Effector memory CD4-positive, alpha-beta T cell (primary cell): Measurements from ENCODE around the gene DUSP2.

ENCODE experiments used
- DNase-seq, 3 donors: peaks; one replicate each; pipeline ENCODE4 v3.0.0-alpha.2; 2020
- H3K27ac ChIP-seq: 2 replicates; pipeline ENCODE4 v1.7.0; 2013; ENCODE audit warnings: mild to moderate bottlenecking, low read length, moderate library complexity; ENCODE audit not compliant: insufficient read depth, poor library complexity, severe bottlenecking
- H3K27me3 ChIP-seq: replicated peaks from 2 replicates; pipeline ENCODE4 v1.7.0; 2013; ENCODE audit warnings: mild to moderate bottlenecking, low read length; ENCODE audit not compliant: insufficient read depth, control insufficient read depth, poor library complexity, severe bottlenecking
- H3K36me3 ChIP-seq: 2 replicates; pipeline ENCODE4 v1.7.0; 2013; ENCODE audit warnings: mild to moderate bottlenecking, low read length, moderate library complexity; ENCODE audit not compliant: control insufficient read depth, insufficient read depth
- H3K4me1 ChIP-seq: 2 replicates; pipeline ENCODE4 v1.7.0; 2013; ENCODE audit warnings: low read length, mild to moderate bottlenecking; ENCODE audit not compliant: control insufficient read depth, insufficient read depth, poor library complexity, severe bottlenecking
- H3K4me3 ChIP-seq: 2 replicates; pipeline ENCODE4 v1.7.0; 2013; ENCODE audit warnings: low read length, low read depth, mild to moderate bottlenecking; ENCODE audit not compliant: insufficient read depth, poor library complexity, severe bottlenecking
- H3K9me3 ChIP-seq: 2 replicates; pipeline ENCODE4 v1.7.0; 2013; ENCODE audit warnings: mild to moderate bottlenecking, low read length, moderate library complexity; ENCODE audit not compliant: control insufficient read depth

The DUSP2 gene

GRCh38 chr2:96180002-96180401, 34.8 kb upstream of the DUSP2 start:
- no peak overlapping the region for H3K27ac ChIP-seq
- H3K4me1 ChIP-seq = no peaks in the 10 kb centered on the region
- H3K36me3 ChIP-seq = peaks cover 3% of the 10 kb centered on the region
- H3K9me3 ChIP-seq = no peaks in the 10 kb centered on the region
- no peak for DNase-seq
- H3K27me3 ChIP-seq = no peaks in the 10 kb centered on the region
- no peak overlapping the region for H3K4me3 ChIP-seq

- H3K4me3 ChIP-seq = no peak overlapping the region
- H3K36me3 ChIP-seq = no peaks in the 10 kb centered on the region
- H3K27me3 ChIP-seq = no peaks in the 10 kb centered on the region
- DNase-seq = no peak
- no peaks in the 10 kb centered on the region for H3K4me1 ChIP-seq
- no peaks in the 10 kb centered on the region for H3K9me3 ChIP-seq
- H3K27ac ChIP-seq = no peak overlapping the region
These were observed 31.4 kb upstream of the DUSP2 start for GRCh38 chr2:96176661-96177060.

- H3K9me3 ChIP-seq = no peaks in the 10 kb centered on the region
- H3K4me1 ChIP-seq = no peaks in the 10 kb centered on the region
- H3K4me3 ChIP-seq = no peak overlapping the region
- H3K27me3 ChIP-seq = no peaks in the 10 kb centered on the region
- no peaks in the 10 kb centered on the region for H3K36me3 ChIP-seq
- no peak for DNase-seq
- H3K27ac ChIP-seq = no peak overlapping the region
These were observed 30.7 kb upstream of the DUSP2 start for GRCh38 chr2:96175951-96176350.

GRCh38 chr2:96174251-96175144, 29.3 kb upstream of the DUSP2 start:
- no peaks in the 10 kb centered on the region for H3K27me3 ChIP-seq

GRCh38 chr2:96171831-96172230, 26.6 kb upstream of the DUSP2 start:
- H3K9me3 ChIP-seq = no peaks in the 10 kb centered on the region
- no peak overlapping the region for H3K4me3 ChIP-seq
- no peak overlapping the region for H3K27ac ChIP-seq
- DNase-seq = no peak
- H3K27me3 ChIP-seq = no peaks in the 10 kb centered on the region
- no peaks in the 10 kb centered on the region for H3K36me3 ChIP-seq
- no peaks in the 10 kb centered on the region for H3K4me1 ChIP-seq

More at GRCh38 chr2:96174251-96175144, 29.3 kb upstream of the DUSP2 start:
- no peaks in the 10 kb centered on the region for H3K36me3 ChIP-seq
- no peaks in the 10 kb centered on the region for H3K9me3 ChIP-seq
- no peaks in the 10 kb centered on the region for H3K4me1 ChIP-seq
- DNase-seq = peak; percentile 66 to 72 (median 70)
- H3K4me3 ChIP-seq = no peak overlapping the region
- no peak overlapping the region for H3K27ac ChIP-seq

- Histone ChIP-seq H3K9me3 (no peaks in the 10 kb centered on the region), H3K4me1 (no peaks in the 10 kb centered on the region), H3K4me3 (no peak overlapping the region), H3K36me3 (no peaks in the 10 kb centered on the region), H3K27ac (no peak overlapping the region), H3K27me3 (no peaks in the 10 kb centered on the region)
- no peak for DNase-seq
These were observed 25.4 kb upstream of the DUSP2 start for GRCh38 chr2:96170626-96171025.

GRCh38 chr2:96169868-96170507, 24.7 kb upstream of the DUSP2 start:
- no peaks in the 10 kb centered on the region for H3K36me3 ChIP-seq
- no peaks in the 10 kb centered on the region for H3K27me3 ChIP-seq
- H3K9me3 ChIP-seq = no peaks in the 10 kb centered on the region
- peaks cover under 1% of the 10 kb centered on the region for H3K4me1 ChIP-seq
- no peak for DNase-seq
- no peak overlapping the region for H3K27ac ChIP-seq
- H3K4me3 ChIP-seq = no peak overlapping the region

- DNase-seq = no peak
- H3K27me3 ChIP-seq = no peaks in the 10 kb centered on the region
These were observed 22.3 kb upstream of the DUSP2 start for GRCh38 chr2:96167407-96168013.

GRCh38 chr2:96164459-96165184, 19.4 kb upstream of the DUSP2 start:
- Histone ChIP-seq H3K9me3 (no peaks in the 10 kb centered on the region), H3K4me3 (peak overlapping the region; percentile 11), H3K36me3 (no peaks in the 10 kb centered on the region), H3K27me3 (no peaks in the 10 kb centered on the region), H3K27ac (peak overlapping the region; percentile 43), H3K4me1 (peaks cover 23% of the 10 kb centered on the region)
- peak; percentile 35 to 45 (median 40) for DNase-seq

More at GRCh38 chr2:96167407-96168013, 22.3 kb upstream of the DUSP2 start:
- no peak overlapping the region for H3K4me3 ChIP-seq
- H3K4me1 ChIP-seq = peaks cover 21% of the 10 kb centered on the region
- no peak overlapping the region for H3K27ac ChIP-seq
- no peaks in the 10 kb centered on the region for H3K36me3 ChIP-seq
- no peaks in the 10 kb centered on the region for H3K9me3 ChIP-seq
